ENCODE results near the gene PRKN. TPM values are rescaled to one million over a fixed set of nuclear protein-coding genes. Genes with fewer than 3 reads are reported as not detected.
A peak's percentile ranks its signal among the peaks of the same experiment; 100 is the strongest.
"Not testable (repeated sequence)": the region's sequence is repeated elsewhere in the genome, so short reads cannot be mapped to it uniquely, and the experiment has no call there.

The PRKN gene
- polyA plus RNA-seq, 6 donors from 2014 or later = 1.4 to 9.3 (median 3.6) TPM

GRCh38 chr6:161828355-161828754 is 899.2 kb downstream of the PRKN start:
- no peak for DNase-seq
- Mint-ChIP-seq H3K4me3 (no peak overlapping the region), H3K4me1 (peaks cover 0 to 6% (median 0%) of the 10 kb centered on the region in 3 donors), H3K27ac (no peak overlapping the region), H3K9me3 (no peaks in the 10 kb centered on the region), H3K27me3 (peaks cover 0 to 26% (median 12%) of the 10 kb centered on the region in 3 donors), H3K36me3 (no peaks in the 10 kb centered on the region)
- no peak for ATAC-seq (ENCODE audit: low read depth in 2 of 2)

GRCh38 chr6:161826512-161826911 is 901.1 kb downstream of the PRKN start:
- H3K4me3 Mint-ChIP-seq = no peak overlapping the region
- DNase-seq (no peak), ATAC-seq (ENCODE audit: low read depth in 2 of 2) (no peak)
- peaks cover 0 to 6% (median 0%) of the 10 kb centered on the region in 3 donors for H3K4me1 Mint-ChIP-seq
- H3K27ac Mint-ChIP-seq = peak overlapping the region in 1 of 6 donors; percentile 21
- H3K9me3 Mint-ChIP-seq = no peaks in the 10 kb centered on the region
- peaks cover 0 to 26% (median 12%) of the 10 kb centered on the region in 3 donors for H3K27me3 Mint-ChIP-seq
- no peaks in the 10 kb centered on the region for H3K36me3 Mint-ChIP-seq

GRCh38 chr6:161822204-161822603 is 905.4 kb downstream of the PRKN start:
- H3K36me3 Mint-ChIP-seq; H3K9me3 Mint-ChIP-seq; H3K27me3 Mint-ChIP-seq; DNase-seq; H3K27ac Mint-ChIP-seq; H3K4me1 Mint-ChIP-seq; ATAC-seq (ENCODE audit: low read depth in 2 of 2): not testable (repeated sequence)
- H3K4me3 Mint-ChIP-seq = peak overlapping the region in 1 of 8 donors; percentile 3

- Mint-ChIP-seq H3K27ac (peak overlapping the region in 1 of 6 donors; percentile 67), H3K4me3 (no peak overlapping the region), H3K4me1 (no peaks in the 10 kb centered on the region), H3K36me3 (peaks cover 3 to 4% of the 10 kb centered on the region in 2 donors), H3K27me3 (peaks cover 0 to 4% (median 0%) of the 10 kb centered on the region in 3 donors), H3K9me3 (peaks cover 2 to 10% (median 4%) of the 10 kb centered on the region in 7 donors)
- ATAC-seq (ENCODE audit: low read depth in 2 of 2) (no peak), DNase-seq (no peak)
Observed at GRCh38 chr6:161817881-161818280, 909.7 kb downstream of the PRKN start.

- Mint-ChIP-seq H3K27me3 (peaks cover 0 to 4% (median 0%) of the 10 kb centered on the region in 3 donors), H3K9me3 (peaks cover 2 to 23% (median 5%) of the 10 kb centered on the region in 7 donors), H3K4me1 (no peaks in the 10 kb centered on the region), H3K4me3 (no peak overlapping the region), H3K36me3 (peaks cover 3 to 4% of the 10 kb centered on the region in 2 donors), H3K27ac (no peak overlapping the region)
- DNase-seq (no peak), ATAC-seq (ENCODE audit: low read depth in 2 of 2) (no peak)
Observed at GRCh38 chr6:161815965-161816364, 911.6 kb downstream of the PRKN start.

- ATAC-seq (ENCODE audit: low read depth in 2 of 2) (no peak), DNase-seq (no peak)
- Mint-ChIP-seq H3K36me3 (peaks cover 3 to 4% of the 10 kb centered on the region in 2 donors), H3K27me3 (peaks cover 0 to 4% (median 0%) of the 10 kb centered on the region in 3 donors), H3K27ac (no peak overlapping the region), H3K4me1 (no peaks in the 10 kb centered on the region), H3K4me3 (no peak overlapping the region), H3K9me3 (peaks cover 2 to 23% (median 5%) of the 10 kb centered on the region in 7 donors)
Observed at GRCh38 chr6:161813156-161813555, 914.4 kb downstream of the PRKN start.

GRCh38 chr6:161809971-161810370 is 917.6 kb downstream of the PRKN start:
- no peak overlapping the region for H3K27ac Mint-ChIP-seq
- peaks cover 2 to 16% (median 9%) of the 10 kb centered on the region in 7 donors for H3K9me3 Mint-ChIP-seq
- no peak for ATAC-seq (ENCODE audit: low read depth in 2 of 2)
- H3K4me1 Mint-ChIP-seq = no peaks in the 10 kb centered on the region
- DNase-seq = no peak
- H3K4me3 Mint-ChIP-seq = no peak overlapping the region
- H3K36me3 Mint-ChIP-seq = peaks cover 3 to 4% of the 10 kb centered on the region in 2 donors
- peaks cover 0 to 8% (median 4%) of the 10 kb centered on the region in 3 donors for H3K27me3 Mint-ChIP-seq

GRCh38 chr6:161804838-161805237 is 922.7 kb downstream of the PRKN start:
- Mint-ChIP-seq H3K9me3 (peaks cover 0 to 15% (median 0%) of the 10 kb centered on the region in 7 donors), H3K36me3 (no peaks in the 10 kb centered on the region), H3K4me3 (no peak overlapping the region), H3K4me1 (no peaks in the 10 kb centered on the region), H3K27ac (no peak overlapping the region), H3K27me3 (peaks cover 0 to 8% (median 4%) of the 10 kb centered on the region in 3 donors)
- ATAC-seq (ENCODE audit: low read depth in 2 of 2) = no peak
- no peak for DNase-seq

- ATAC-seq (ENCODE audit: low read depth in 2 of 2) (no peak), DNase-seq (no peak)
- Mint-ChIP-seq H3K4me3 (no peak overlapping the region), H3K4me1 (no peaks in the 10 kb centered on the region), H3K9me3 (peaks cover 0 to 19% (median 0%) of the 10 kb centered on the region in 7 donors), H3K27ac (no peak overlapping the region), H3K36me3 (no peaks in the 10 kb centered on the region), H3K27me3 (peaks cover 0 to 8% (median 4%) of the 10 kb centered on the region in 3 donors)
Observed at GRCh38 chr6:161803131-161803530, 924.4 kb downstream of the PRKN start.

GRCh38 chr6:161802231-161802630 is 925.3 kb downstream of the PRKN start:
- no peak overlapping the region for H3K4me3 Mint-ChIP-seq

GRCh38 chr6:161798844-161799394 is 928.6 kb downstream of the PRKN start:
- H3K27ac Mint-ChIP-seq = no peak overlapping the region
- no peak for ATAC-seq (ENCODE audit: low read depth in 2 of 2)
- H3K4me3 Mint-ChIP-seq = peak overlapping the region in 1 of 8 donors; percentile 47

More at GRCh38 chr6:161802231-161802630, 925.3 kb downstream of the PRKN start:
- DNase-seq = no peak
- Mint-ChIP-seq H3K27ac (no peak overlapping the region), H3K27me3 (peaks cover 0 to under 1% (median 0%) of the 10 kb centered on the region in 3 donors), H3K36me3 (no peaks in the 10 kb centered on the region), H3K9me3 (peaks cover 0 to 14% (median 0%) of the 10 kb centered on the region in 7 donors), H3K4me1 (no peaks in the 10 kb centered on the region)
- no peak for ATAC-seq (ENCODE audit: low read depth in 2 of 2)

GRCh38 chr6:161796681-161797080 is 930.9 kb downstream of the PRKN start:
- Mint-ChIP-seq H3K9me3 (peaks cover 0 to 17% (median 3%) of the 10 kb centered on the region in 7 donors), H3K4me1 (no peaks in the 10 kb centered on the region), H3K36me3 (peaks cover 0 to 4% of the 10 kb centered on the region in 2 donors), H3K4me3 (no peak overlapping the region), H3K27me3 (no peaks in the 10 kb centered on the region), H3K27ac (no peak overlapping the region)
- ATAC-seq (ENCODE audit: low read depth in 2 of 2) (no peak), DNase-seq (no peak)

More at GRCh38 chr6:161798844-161799394, 928.6 kb downstream of the PRKN start:
- Mint-ChIP-seq H3K27me3 (no peaks in the 10 kb centered on the region), H3K9me3 (peaks cover 0 to 18% (median 0%) of the 10 kb centered on the region in 7 donors), H3K36me3 (no peaks in the 10 kb centered on the region), H3K4me1 (no peaks in the 10 kb centered on the region)
- no peak for DNase-seq

GRCh38 chr6:161792851-161793493 is 934.6 kb downstream of the PRKN start:
- peaks cover 0 to 18% (median 3%) of the 10 kb centered on the region in 7 donors for H3K9me3 Mint-ChIP-seq
- peaks cover 0 to 11% of the 10 kb centered on the region in 2 donors for H3K36me3 Mint-ChIP-seq
- no peak overlapping the region for H3K27ac Mint-ChIP-seq
- DNase-seq (no peak), ATAC-seq (ENCODE audit: low read depth in 2 of 2) (no peak)
- no peaks in the 10 kb centered on the region for H3K27me3 Mint-ChIP-seq
- no peak overlapping the region for H3K4me3 Mint-ChIP-seq
- no peaks in the 10 kb centered on the region for H3K4me1 Mint-ChIP-seq

- Mint-ChIP-seq H3K9me3 (peaks cover 0 to 13% (median 2%) of the 10 kb centered on the region in 7 donors), H3K36me3 (peaks cover 0 to 11% of the 10 kb centered on the region in 2 donors), H3K27ac (no peak overlapping the region), H3K4me3 (no peak overlapping the region), H3K27me3 (no peaks in the 10 kb centered on the region), H3K4me1 (no peaks in the 10 kb centered on the region)
- no peak for ATAC-seq (ENCODE audit: low read depth in 2 of 2)
- DNase-seq = no peak
Observed at GRCh38 chr6:161788531-161788930, 939.0 kb downstream of the PRKN start.

Measured in naive B cell (primary cell).